NCI-H2029 treated with DMSO at 0.1 percent for 48 hours (cell line): ENCODE results near the gene GCH1.

Experiments used
- DNase-seq: peaks from one replicate; lab custom pipeline; 2025; lab: John Stamatoyannopoulos, UW

Gene GCH1

DNA sequence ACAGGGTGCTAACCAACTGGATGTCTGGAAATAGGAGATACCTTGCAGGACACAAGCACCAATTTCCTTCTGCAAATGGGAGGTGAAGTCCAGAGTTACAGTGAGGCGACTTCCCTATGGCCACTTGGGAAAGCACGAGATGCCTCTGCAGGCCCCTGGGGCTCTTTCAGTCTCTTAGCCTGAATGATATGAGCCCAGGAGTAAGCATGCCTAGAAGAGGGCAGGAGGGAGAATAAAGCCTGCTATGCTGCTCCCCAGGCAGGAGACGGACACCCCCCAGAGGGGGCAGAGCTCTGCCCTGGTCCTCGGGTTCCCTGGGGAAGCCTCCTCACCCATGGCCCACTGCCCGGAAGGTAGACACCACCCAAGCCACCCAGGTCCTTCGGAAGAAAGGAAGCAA is 105.1 kb downstream of the GCH1 start:
- no peak for DNase-seq

DNA sequence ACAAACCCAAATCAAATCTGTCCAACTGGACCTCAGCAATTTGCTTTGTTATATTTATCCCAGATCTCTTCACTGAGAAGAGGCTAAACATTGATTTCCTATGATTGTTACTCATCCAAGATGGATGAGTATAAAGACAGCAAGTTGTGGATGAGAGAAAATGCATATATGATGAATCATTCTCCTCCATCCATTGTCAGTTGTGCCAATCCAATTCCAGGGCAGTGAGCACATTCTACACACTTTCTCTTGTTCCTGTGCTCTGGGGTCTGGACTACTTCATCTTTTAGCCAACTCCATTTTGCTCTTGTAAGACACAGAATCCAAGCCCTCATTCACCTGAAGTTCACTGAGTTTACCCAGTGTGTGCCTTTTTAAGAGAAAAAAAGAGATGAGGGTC is 105.7 kb downstream of the GCH1 start:
- DNase-seq: no peak

- no peak for DNase-seq
These were observed 107.8 kb downstream of the GCH1 start for GRCh38 chr14:54794796-54795195.

- no peak for DNase-seq
These were observed 108.5 kb downstream of the GCH1 start for GRCh38 chr14:54794159-54794558.

GRCh38 chr14:54792288-54792687 is 110.3 kb downstream of the GCH1 start:
- no peak for DNase-seq
